ENCODE measurements around the gene CSF3.

Gene CSF3

DNA sequence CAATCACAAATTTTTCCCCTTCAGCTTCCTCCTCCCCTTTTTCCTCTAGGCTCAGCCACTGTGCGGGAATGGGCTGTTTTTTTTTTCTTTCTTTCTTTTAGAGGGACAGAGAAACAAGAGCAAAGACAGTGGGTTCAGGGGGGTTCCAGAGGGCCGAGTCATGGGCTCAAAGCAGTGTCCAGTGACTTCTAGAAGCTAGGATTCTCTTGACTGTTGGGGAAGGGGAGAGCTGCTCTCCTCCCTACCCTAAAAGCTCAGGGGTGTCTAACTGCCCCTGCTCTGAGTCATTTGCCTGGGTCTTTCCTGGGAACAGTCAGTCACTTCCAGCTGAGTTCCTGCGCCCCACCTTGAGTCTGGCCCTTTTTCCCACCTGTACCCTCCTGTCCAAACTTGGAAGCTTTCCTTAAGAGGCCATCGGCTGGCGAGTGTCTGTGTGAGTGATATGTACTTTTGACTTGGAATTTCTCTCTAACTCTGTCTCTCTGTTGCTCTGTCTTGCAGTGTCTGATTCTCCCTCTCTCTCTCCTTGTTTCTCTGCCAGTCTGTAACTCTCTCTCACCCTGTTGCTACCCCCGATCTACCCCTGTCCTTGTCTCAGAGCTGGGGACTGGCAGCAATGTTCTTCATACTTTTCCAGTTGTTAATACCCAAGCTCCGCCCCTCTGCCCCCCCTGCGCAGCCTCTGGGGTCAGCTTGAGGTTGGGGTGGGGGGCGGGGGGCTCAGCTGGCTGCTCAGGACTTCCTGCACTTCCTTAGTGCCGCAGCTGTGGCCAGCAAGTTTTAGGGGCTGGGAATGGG lies 49.9 kb downstream of the CSF3 start:
- Histone ChIP-seq H3K27ac (ENCODE audit: low read depth, low read length) (no peak overlapping the region), H3K36me3 (ENCODE audit: insufficient read depth, low read length) (no peaks in the 10 kb centered on the region), H3K9ac (ENCODE audit: low read depth, low read length) (no peak overlapping the region), H3K4me1 (ENCODE audit: insufficient read depth, low read length) (peaks cover 51% of the 10 kb centered on the region), H3K9me3 (ENCODE audit: insufficient read depth, low read depth, low read length) (no peaks in the 10 kb centered on the region), H3K27me3 (ENCODE audit: insufficient read depth, low read length) (peaks cover 20% of the 10 kb centered on the region), H3K4me3 (ENCODE audit: low read length) (peak overlapping the region; percentile 24)
- WGBS, result 33% methylated on average over 8 of the region's 10 CpGs

DNA sequence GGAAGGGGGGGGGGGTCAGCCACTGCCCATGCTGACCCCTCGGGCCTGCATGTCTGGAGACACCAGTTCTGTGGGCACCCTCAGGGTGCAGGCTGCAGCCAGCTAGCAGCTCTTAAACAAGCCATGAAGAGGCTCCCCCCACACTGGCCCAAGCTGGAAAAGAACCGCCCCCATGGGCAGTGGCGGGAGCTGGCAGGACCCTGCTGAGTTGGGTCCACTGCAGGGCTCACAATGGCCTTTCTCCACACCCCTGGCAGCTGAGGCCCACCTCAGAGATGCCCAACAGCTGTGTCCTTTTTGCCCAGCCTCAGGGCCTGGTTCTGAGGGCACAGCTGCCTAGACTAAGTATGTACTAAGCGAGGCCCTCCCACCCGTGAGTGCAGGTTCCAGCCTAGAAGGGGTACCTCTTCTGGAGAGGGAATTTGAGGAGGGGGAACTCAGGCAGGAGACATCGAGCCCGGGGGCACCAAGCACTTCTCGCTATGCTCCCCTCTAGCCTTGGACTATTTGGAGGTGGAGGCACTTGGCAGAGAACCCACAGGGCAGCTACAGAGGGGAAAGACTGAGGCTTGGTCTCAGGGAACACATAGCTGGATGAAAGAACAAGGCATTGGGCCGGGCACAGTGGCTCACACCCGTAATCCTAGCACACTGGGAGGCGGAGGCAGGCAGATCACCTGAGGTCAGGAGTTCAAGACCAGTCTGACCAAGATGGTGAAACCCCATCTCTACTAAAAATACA lies 50.7 kb downstream of the CSF3 start:
- WGBS, result 67% methylated on average over 11 of the region's 11 CpGs
- Histone ChIP-seq H3K9me3 (ENCODE audit: insufficient read depth, low read depth, low read length) (no peaks in the 10 kb centered on the region), H3K4me1 (ENCODE audit: insufficient read depth, low read length) (peaks cover 58% of the 10 kb centered on the region), H3K36me3 (ENCODE audit: insufficient read depth, low read length) (no peaks in the 10 kb centered on the region), H3K27ac (ENCODE audit: low read depth, low read length) (no peak overlapping the region), H3K4me3 (ENCODE audit: low read length) (no peak overlapping the region), H3K27me3 (ENCODE audit: insufficient read depth, low read length) (peaks cover 20% of the 10 kb centered on the region), H3K9ac (ENCODE audit: low read depth, low read length) (no peak overlapping the region)
